ENCODE data around the gene ZNF621. TPM values are rescaled to one million over a fixed set of nuclear protein-coding genes. Genes with fewer than 3 reads are reported as not detected.

The ZNF621 gene
- total RNA-seq, 4 donors from 2014 or later: 18.8 to 26.6 (median 24.1) TPM

DNA sequence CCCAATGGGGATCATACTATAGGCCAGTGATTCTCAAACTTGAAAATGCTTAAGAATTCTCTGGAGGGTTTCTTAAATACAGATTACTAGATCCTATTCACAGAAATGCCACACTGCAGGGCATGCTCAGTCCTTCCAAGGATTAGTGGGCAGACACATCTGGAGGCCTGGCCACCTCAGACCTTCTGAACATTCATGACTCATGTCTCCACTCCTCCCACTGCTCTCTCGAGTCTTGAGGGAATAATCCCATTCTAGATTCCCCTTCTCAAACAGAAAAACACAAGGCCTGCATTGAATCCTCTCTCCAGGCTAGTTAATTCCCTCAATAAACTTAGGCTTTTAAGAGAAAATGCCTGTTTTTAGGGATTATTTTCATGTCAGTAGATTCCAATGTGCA, 22.1 kb downstream of the ZNF621 start:
- TF ChIP-seq, protein P1, sequence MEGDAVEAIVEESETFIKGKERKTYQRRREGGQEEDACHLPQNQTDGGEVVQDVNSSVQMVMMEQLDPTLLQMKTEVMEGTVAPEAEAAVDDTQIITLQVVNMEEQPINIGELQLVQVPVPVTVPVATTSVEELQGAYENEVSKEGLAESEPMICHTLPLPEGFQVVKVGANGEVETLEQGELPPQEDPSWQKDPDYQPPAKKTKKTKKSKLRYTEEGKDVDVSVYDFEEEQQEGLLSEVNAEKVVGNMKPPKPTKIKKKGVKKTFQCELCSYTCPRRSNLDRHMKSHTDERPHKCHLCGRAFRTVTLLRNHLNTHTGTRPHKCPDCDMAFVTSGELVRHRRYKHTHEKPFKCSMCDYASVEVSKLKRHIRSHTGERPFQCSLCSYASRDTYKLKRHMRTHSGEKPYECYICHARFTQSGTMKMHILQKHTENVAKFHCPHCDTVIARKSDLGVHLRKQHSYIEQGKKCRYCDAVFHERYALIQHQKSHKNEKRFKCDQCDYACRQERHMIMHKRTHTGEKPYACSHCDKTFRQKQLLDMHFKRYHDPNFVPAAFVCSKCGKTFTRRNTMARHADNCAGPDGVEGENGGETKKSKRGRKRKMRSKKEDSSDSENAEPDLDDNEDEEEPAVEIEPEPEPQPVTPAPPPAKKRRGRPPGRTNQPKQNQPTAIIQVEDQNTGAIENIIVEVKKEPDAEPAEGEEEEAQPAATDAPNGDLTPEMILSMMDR (IDR thresholded peaks at IDR 0.05; ENCODE audit: low read depth): no peak

DNA sequence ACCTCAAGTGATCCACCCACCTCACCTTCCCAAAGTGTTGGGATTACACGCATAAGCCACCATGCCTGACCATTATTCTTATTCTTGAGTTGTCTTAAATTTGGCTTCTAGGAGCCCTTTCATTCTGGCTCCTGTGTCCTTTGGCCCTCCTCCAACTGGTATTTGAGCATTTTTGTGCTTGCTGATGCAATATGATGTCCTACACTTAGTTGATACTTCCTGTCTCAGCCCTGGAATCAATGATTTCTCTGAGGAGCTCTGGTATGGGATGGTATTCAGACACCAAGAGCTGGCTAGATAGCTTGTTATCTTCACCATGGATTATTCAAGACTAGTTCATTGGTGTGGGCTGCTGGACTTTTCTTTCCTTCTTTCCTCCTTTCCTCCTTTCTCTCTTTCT, 25.4 kb downstream of the ZNF621 start:
- TF ChIP-seq, protein P1 (IDR thresholded peaks at IDR 0.05; ENCODE audit: low read depth): no peak

DNA sequence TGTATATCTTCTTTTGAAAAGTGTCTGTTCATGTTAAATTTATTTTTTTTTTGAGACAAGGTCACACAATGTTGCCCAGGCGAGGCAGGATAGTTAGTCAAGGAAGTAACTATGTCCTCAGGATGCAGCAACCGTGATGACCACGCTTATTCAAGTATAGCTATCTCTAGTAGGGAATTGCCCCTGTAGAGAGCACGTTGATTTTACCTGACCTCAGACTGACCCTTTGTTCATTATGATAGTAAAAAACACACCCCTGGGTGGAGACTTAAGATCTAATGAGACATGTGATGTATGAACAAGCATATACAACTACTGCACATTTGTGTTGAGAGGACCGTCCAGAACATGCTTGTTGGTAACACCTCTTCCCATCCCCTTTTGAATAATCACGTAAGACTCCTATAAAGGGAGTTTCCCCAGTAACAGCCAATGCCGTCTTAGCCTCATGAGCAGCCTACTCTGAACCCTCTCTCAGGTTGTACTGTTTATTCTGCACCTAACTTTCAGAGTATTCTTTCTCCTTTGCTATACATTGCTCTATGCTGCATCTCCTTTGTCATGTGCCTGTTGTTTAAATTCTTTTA, 32.9 kb downstream of the ZNF621 start:
- TF ChIP-seq, protein P1 (IDR thresholded peaks at IDR 0.05; ENCODE audit: low read depth): no peak

DNA sequence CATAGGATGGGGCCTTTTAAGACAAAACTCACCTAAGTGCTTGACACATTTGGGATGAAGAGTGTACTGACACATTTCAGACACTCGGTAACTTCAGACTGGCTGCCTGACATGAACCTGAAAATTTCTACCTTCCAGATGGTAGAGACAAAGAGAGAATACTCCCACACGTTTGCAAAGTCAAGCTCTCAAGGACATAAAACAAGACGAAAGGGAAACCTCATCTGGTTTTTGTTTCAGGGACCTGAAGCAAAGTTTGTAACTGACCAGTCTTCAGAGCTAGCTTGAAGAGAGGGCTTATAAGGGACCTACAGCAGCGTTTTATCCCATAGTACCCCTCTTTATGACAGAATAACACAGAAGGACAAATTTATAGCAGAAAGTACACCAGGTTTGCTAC, 41.9 kb downstream of the ZNF621 start:
- TF ChIP-seq, protein P1 (IDR thresholded peaks at IDR 0.05; ENCODE audit: low read depth): no peak

DNA sequence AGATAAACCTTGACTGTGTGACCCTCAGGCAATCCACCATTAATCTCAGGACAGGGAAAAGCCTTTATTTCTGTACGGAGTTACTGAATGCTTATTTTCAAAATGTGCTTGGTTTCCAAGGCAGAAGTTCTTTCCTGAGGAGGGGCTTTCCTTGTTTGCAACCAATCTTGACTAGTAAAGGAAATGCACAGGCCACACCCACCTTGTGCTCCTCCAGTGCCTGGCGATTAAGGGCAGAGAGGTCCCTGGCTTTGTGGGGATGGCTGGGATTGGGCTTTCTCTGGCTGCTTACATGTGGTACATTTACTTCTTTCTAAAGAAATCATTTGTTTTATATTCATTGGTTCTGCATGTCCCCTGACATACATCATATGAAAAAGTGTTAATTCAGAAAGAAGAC, 47.8 kb downstream of the ZNF621 start:
- TF ChIP-seq, protein P1 (IDR thresholded peaks at IDR 0.05; ENCODE audit: low read depth): no peak

DNA sequence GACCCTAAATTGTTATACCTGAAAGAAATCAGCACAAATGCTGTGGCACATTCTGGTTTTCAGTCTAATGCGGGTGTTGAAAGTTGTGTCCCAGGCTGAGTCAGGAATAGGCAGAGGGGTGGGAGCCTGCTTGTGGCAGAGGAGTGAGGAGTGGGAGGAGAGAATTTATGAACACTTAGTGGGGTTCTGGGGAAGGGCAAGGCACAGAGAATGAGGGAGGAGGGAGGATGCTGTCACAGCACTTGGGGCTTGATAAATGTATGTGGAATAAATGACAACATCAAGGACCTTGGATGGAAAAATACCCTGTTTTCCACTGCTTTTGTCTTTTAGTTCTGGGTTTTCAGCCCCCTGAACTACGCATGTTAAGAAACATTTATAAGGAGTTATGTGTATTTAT, 49.3 kb downstream of the ZNF621 start:
- TF ChIP-seq, protein P1 (IDR thresholded peaks at IDR 0.05; ENCODE audit: low read depth): no peak

DNA sequence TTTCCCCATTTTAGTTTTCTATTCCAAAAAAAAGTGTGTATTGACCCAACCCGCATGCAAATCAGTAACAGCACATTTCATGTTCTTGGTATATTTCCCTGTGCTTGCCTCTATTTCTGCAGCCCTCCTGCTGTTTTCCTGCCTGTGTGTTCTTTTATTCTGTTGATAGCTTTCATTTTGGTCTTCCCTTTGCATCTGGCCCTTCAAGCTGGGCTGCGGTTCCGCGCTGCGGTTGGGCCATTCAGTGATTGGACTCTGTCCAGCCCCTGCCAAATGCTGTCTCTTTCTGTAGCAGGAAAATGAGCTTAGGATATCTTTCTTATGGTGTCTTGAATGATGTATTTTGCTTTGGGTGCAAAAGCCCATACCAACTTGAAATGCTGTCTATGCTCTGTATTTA, 49.9 kb downstream of the ZNF621 start:
- TF ChIP-seq, protein P1 (IDR thresholded peaks at IDR 0.05; ENCODE audit: low read depth): no peak
